GM18519 (cell line): ENCODE results near the gene GLI3.

ENCODE experiments used
- ATAC-seq: cut with Tn5 transposase; IDR thresholded peaks from one replicate; pipeline ENCODE4 v1.9.1; 2021; ENCODE audit warnings: mild to moderate bottlenecking, moderate library complexity; ENCODE audit not compliant: unreplicated experiment, low FRiP score

GLI3 gene

DNA sequence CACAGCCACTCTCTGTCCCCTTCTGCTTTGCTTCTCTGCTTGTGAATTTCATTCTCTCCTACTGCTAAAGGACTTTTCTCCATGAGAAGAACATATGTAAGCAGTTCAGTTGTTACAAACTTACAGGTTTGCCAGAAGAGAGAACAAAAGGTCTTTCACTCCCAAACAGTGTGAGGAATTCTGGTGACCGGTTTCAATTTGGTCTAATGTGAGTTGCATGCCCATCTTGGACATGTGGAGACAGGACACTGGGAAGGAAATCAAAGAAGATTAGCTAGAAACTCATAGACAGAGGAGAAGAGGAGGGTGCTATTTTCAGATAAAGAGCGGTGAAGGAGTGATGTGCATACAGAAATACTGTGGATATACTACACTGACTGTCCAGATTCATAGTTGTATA is 324.6 kb downstream of the GLI3 start:
- no peak for ATAC-seq

DNA sequence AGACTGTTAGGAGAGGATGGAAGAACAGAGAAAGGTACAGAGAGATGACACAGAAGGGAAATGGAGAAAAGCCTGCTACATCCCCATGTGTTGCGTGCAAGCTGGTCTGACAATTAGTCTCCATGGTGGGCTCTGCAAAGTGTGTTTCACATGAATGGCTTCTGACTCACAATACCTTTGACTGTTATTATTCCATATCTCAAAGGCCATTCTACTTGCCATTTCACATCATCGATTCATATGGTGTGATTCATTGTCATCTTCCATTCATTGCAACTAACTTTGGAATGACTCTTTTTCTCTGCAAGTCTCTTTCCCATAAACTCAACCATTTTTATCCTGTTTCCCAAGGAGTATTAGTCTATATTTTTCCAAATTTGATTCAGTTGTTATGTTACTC is 325.2 kb downstream of the GLI3 start:
- no peak for ATAC-seq
